Measurements from ENCODE around the gene CHCHD6. TPM values are rescaled to one million over a fixed set of nuclear protein-coding genes. Genes with fewer than 3 reads are reported as not detected.

Gene CHCHD6
- total RNA-seq, 2 donors from 2014 or later: 9.3 to 13.2 TPM

- TF ChIP-seq, protein P1, sequence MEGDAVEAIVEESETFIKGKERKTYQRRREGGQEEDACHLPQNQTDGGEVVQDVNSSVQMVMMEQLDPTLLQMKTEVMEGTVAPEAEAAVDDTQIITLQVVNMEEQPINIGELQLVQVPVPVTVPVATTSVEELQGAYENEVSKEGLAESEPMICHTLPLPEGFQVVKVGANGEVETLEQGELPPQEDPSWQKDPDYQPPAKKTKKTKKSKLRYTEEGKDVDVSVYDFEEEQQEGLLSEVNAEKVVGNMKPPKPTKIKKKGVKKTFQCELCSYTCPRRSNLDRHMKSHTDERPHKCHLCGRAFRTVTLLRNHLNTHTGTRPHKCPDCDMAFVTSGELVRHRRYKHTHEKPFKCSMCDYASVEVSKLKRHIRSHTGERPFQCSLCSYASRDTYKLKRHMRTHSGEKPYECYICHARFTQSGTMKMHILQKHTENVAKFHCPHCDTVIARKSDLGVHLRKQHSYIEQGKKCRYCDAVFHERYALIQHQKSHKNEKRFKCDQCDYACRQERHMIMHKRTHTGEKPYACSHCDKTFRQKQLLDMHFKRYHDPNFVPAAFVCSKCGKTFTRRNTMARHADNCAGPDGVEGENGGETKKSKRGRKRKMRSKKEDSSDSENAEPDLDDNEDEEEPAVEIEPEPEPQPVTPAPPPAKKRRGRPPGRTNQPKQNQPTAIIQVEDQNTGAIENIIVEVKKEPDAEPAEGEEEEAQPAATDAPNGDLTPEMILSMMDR (IDR thresholded peaks at IDR 0.05): no peak
- Histone ChIP-seq H3K9me3 (no peaks in the 10 kb centered on the region), H3K9ac (ENCODE audit: low read depth in 2 of 2, low read length in 2 of 2) (no peak overlapping the region), H3K4me3 (no peak overlapping the region), H3K27ac (no peak overlapping the region), H3K27me3 (no peaks in the 10 kb centered on the region), H3K36me3 (no peaks in the 10 kb centered on the region), H3K4me1 (no peaks in the 10 kb centered on the region)
- no peak for DNase-seq
- intact Hi-C loops (cut with DNase I): no loop called here
Observed at GRCh38 chr3:126895178-126896066, 191.4 kb downstream of the CHCHD6 start.

- TF ChIP-seq, protein P1 (IDR thresholded peaks at IDR 0.05): no peak
- Histone ChIP-seq H3K27ac (no peak overlapping the region), H3K4me3 (no peak overlapping the region), H3K9me3 (no peaks in the 10 kb centered on the region), H3K36me3 (no peaks in the 10 kb centered on the region), H3K9ac (ENCODE audit: low read depth in 2 of 2, low read length in 2 of 2) (no peak overlapping the region), H3K27me3 (no peaks in the 10 kb centered on the region), H3K4me1 (no peaks in the 10 kb centered on the region)
- DNase-seq: no peak
- intact Hi-C loops (cut with DNase I): no loop called here
Observed at GRCh38 chr3:126896067-126896441, 192.0 kb downstream of the CHCHD6 start.

DNA sequence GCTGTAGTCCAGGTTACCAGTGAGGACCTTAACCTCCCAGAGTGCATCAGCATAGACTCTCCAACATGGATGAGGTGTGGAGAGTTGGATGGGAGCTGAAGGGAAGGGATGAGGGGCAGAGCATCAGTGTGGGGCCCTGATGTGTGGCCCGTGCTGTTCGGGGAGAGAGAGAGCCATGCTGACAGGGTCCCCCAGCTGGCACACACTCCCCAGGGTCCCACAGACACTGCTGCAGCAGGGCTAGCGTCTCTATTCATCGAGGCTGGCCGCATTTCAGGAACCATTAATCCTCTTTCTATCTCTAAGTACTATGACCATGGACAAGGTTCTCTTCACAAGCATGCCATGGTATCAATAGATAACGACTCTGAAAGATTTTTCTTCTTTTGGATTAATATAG, 192.9 kb downstream of the CHCHD6 start:
- H3K27ac ChIP-seq: no peak overlapping the region

DNA sequence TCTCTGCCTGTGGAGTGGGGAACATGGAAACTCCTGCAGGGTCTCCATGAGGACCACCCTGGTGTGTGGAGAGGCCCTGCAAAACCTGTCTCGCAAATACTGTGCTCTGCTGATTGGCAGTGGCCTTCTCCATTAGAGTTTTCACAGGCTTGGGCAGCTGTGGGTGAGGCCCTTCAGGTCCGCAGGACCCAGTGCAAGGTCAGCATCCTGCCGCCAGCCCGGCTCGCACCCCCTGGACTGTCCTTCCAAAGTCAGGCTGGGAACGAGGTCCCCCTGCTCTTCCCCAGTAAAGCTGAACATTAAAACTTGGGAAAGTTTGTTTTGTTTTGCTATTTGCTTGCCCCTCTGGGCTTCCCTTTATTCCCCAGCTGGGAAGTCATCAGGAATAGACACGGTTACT, 193.9 kb downstream of the CHCHD6 start:
- no peak overlapping the region for H3K27ac ChIP-seq
- H3K4me1 ChIP-seq: no peaks in the 10 kb centered on the region
- no peaks in the 10 kb centered on the region for H3K27me3 ChIP-seq
- H3K36me3 ChIP-seq: no peaks in the 10 kb centered on the region
- H3K9me3 ChIP-seq: no peaks in the 10 kb centered on the region
- intact Hi-C loops (cut with DNase I): no loop called here
- DNase-seq: no peak
- H3K4me3 ChIP-seq: no peak overlapping the region
- TF ChIP-seq, protein P1 (IDR thresholded peaks at IDR 0.05): no peak
- no peak overlapping the region for H3K9ac ChIP-seq (ENCODE audit: low read depth in 2 of 2, low read length in 2 of 2)

More for the DNA sequence above, 192.9 kb downstream of the CHCHD6 start:
- no peaks in the 10 kb centered on the region for H3K9me3 ChIP-seq
- H3K27me3 ChIP-seq: no peaks in the 10 kb centered on the region
- no peaks in the 10 kb centered on the region for H3K4me1 ChIP-seq
- no peak overlapping the region for H3K9ac ChIP-seq (ENCODE audit: low read depth in 2 of 2, low read length in 2 of 2)
- intact Hi-C loops (cut with DNase I): no loop called here
- DNase-seq: no peak
- no peaks in the 10 kb centered on the region for H3K36me3 ChIP-seq
- no peak overlapping the region for H3K4me3 ChIP-seq
- TF ChIP-seq, protein P1 (IDR thresholded peaks at IDR 0.05): no peak

DNA sequence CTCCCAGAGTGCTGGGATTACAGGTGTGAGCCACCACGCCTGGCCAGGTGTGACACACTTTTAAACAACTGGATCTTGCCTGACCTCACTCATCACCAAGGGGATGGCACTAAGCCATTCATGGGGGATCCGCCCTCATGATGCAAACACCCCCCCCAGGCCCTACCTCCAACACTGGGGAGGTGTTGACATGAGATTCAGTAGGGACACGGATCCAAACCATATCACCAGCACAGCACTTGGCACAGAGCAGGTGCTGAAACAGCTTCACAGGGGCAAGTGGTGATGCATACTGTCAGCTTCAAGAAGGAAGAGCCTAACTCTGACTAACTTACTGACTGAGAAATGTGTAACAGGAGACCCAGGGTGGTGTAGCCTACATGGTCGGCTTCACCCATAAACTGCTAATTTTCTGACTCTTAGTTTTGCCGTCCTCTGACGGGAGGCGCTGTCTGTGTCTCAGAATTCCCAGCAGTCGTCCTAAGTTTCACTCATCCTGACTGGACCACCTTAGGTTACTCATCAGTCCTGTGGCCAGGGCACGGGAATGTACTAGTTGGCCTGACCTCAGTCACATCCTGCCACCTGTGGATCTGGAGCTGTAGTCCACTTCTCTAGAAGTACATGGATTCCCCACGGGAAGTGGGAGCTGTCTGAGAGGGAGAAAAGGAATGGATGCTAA, 197.0 kb downstream of the CHCHD6 start:
- no peaks in the 10 kb centered on the region for H3K4me1 ChIP-seq
- TF ChIP-seq, protein P1 (IDR thresholded peaks at IDR 0.05): no peak

More for the DNA sequence above, 197.0 kb downstream of the CHCHD6 start:
- intact Hi-C loops (cut with DNase I): no loop called here
- DNase-seq: no peak
- no peaks in the 10 kb centered on the region for H3K27me3 ChIP-seq
- no peaks in the 10 kb centered on the region for H3K9me3 ChIP-seq
- H3K4me3 ChIP-seq: no peak overlapping the region
- H3K36me3 ChIP-seq: no peaks in the 10 kb centered on the region
- no peak overlapping the region for H3K27ac ChIP-seq
- no peak overlapping the region for H3K9ac ChIP-seq (ENCODE audit: low read depth in 2 of 2, low read length in 2 of 2)

Measured in colonic mucosa (tissue), 4 donors.